Measurements from ENCODE around the gene ARHGAP8. TPM values are rescaled to one million over a fixed set of nuclear protein-coding genes. Genes with fewer than 3 reads are reported as not detected.

Gene ARHGAP8
- polyA plus RNA-seq, 2 of the 4 experiments (the other 2 are of a cell fraction), result 1.2 to 3.8 TPM

DNA sequence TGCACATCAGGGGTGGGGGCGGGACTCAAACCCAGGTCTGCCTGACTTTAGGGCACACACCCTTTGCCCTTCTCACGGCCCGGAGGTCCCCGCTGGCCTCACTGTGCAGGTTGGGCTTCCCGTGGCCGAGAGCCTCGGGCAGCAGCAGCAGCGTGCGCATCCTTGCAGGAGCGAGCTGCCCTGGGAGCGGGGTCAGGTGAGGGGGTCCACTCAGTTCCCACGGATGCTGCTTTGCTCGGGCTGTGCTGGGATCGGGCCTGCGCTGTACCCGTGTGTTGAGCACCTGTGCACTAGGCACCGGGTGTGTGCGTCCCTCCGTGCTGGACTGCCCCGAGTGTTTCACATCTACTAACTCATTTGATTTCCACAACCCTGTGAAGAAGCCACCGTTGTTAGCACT lies 25.2 kb upstream of the ARHGAP8 start:
- POLR2A ChIA-PET, result no interaction called here
- CTCF ChIA-PET, result interaction anchor here (1.0 to 2.2 kb wide), 3 partner anchors 9 to 43 kb away, joined by 3 to 10 read pairs (median 5); no protein-coding TSS in a partner anchor

DNA sequence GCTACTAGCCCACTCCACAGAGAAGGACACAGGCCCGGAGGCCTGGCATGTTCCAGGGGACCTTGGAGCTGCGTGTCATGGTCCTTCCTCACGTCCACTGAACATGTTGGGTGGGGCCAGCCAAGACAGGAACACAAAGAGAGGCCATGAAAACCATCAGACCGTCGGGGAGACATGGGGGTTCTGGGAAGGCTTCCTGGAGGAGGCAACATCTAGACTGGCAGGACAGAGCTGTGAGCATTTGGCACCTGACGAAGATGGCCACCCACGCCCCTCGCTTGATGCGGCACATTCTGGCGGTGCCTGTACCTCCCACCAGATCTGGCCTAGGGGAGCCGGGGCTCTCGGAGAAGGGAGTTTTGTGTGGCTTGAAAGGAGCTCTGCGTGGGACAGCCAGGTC lies 24.7 kb upstream of the ARHGAP8 start:
- FAIRE-seq, result no peak
- Histone ChIP-seq H3K9me3 (no peaks in the 10 kb centered on the region), H3K4me2 (no peak overlapping the region), H3K27ac (no peak overlapping the region), H3K4me1 (no peaks in the 10 kb centered on the region), H3K4me3 (no peak overlapping the region)
- ATAC-seq, result no peak
- CTCF ChIA-PET, result interaction anchor here (1.0 to 2.2 kb wide), 3 partner anchors 8 to 43 kb away, joined by 3 to 10 read pairs (median 5); no protein-coding TSS in a partner anchor
- no peak for DNase-seq (ENCODE audit: low read depth in 1 of 2, low spot score in 1 of 2)
- 98% methylated on average over 8 of the region's 13 CpGs for WGBS (ENCODE audit: missing lambda C conversion rate)
- peak; percentile 71 for TF ChIP-seq ZFP36 (IDR thresholded peaks at IDR 0.05; ENCODE audit: borderline replicate concordance, partially characterized antibody)
- no peak for TF ChIP-seq ZSCAN20 (CRISPR knock-in tag; IDR thresholded peaks at IDR 0.05)
- TF ChIP-seq RNF2 (IDR thresholded peaks at IDR 0.05; ENCODE audit: borderline replicate concordance, low read depth), result no peak
- POLR2A ChIA-PET, result no interaction called here

More for the DNA sequence above, 25.2 kb upstream of the ARHGAP8 start:
- H3K9me3 ChIP-seq, result no peaks in the 10 kb centered on the region
- no peak overlapping the region for H3K27ac ChIP-seq
- WGBS (ENCODE audit: missing lambda C conversion rate), result 92% methylated on average over 7 of the region's 21 CpGs
- H3K4me3 ChIP-seq, result no peak overlapping the region
- no peak for ATAC-seq
- no peak overlapping the region for H3K4me2 ChIP-seq
- no peaks in the 10 kb centered on the region for H3K4me1 ChIP-seq
- no peak for DNase-seq (ENCODE audit: low read depth in 1 of 2, low spot score in 1 of 2)
- no peak for FAIRE-seq
- TF ChIP-seq, protein P1, sequence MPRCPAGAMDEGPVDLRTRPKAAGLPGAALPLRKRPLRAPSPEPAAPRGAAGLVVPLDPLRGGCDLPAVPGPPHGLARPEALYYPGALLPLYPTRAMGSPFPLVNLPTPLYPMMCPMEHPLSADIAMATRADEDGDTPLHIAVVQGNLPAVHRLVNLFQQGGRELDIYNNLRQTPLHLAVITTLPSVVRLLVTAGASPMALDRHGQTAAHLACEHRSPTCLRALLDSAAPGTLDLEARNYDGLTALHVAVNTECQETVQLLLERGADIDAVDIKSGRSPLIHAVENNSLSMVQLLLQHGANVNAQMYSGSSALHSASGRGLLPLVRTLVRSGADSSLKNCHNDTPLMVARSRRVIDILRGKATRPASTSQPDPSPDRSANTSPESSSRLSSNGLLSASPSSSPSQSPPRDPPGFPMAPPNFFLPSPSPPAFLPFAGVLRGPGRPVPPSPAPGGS (IDR thresholded peaks at IDR 0.05), result no peak
- TF ChIP-seq RAD21 (conservative IDR thresholded peaks at IDR 0.05 in 1 of 2, IDR thresholded peaks at IDR 0.05 in 1 of 2), result no peak
- TF ChIP-seq POLR2A (IDR thresholded peaks at IDR 0.05; ENCODE audit: low read length), result no peak
- no peak for TF ChIP-seq HOXB5 (CRISPR knock-in tag; IDR thresholded peaks at IDR 0.05)

DNA sequence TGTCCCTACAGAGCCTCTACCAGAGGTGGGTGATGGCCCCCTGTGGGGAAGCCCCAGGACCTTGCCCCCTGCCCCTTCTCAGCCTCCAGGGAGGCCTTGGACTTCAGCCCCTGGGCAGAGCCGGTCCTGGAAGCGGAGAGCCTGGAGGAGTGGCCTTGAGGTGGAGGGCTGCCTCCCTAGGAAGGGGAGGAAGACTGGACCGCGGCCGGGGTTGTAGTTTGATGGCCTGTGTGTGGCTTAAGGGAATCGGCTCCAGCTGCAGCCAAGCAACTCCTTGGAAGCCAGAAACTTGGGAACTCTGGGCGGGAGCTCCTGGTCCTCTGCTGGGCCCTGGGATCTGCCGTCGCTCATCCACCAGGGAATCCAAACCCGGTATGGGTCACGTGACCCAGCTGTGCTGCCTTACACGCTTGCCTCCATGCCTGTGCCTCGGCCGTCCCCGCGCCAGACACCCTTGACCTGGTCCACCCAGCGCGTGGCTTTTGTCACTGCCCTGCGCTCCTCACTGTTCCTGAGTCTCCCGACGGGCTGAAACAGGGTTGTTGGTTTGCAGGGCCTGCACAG lies 23.5 kb upstream of the ARHGAP8 start:
- Histone ChIP-seq H3K4me3 (no peak overlapping the region), H3K9me3 (no peaks in the 10 kb centered on the region), H3K27ac (no peak overlapping the region), H3K4me2 (no peak overlapping the region), H3K4me1 (no peaks in the 10 kb centered on the region)
- TF ChIP-seq JUN (IDR thresholded peaks at IDR 0.05) (no peak), SMC3 (IDR thresholded peaks at IDR 0.05) (no peak), ZFP36 (IDR thresholded peaks at IDR 0.05; ENCODE audit: borderline replicate concordance, partially characterized antibody) (no peak), CHD2 (IDR thresholded peaks at IDR 0.05; ENCODE audit: low read length, partially characterized antibody) (no peak), RARB (CRISPR knock-in tag; IDR thresholded peaks at IDR 0.05) (no peak), GATA3 (IDR thresholded peaks at IDR 0.05; ENCODE audit: borderline replicate concordance) (no peak), NPAS2 (CRISPR knock-in tag; IDR thresholded peaks at IDR 0.05; ENCODE audit: borderline replicate concordance) (no peak), TFCP2L1 (CRISPR knock-in tag; IDR thresholded peaks at IDR 0.05) (no peak), POLR2AphosphoS2 (conservative IDR thresholded peaks at IDR 0.05; ENCODE audit: low read length) (no peak), FOSB (CRISPR knock-in tag; IDR thresholded peaks at IDR 0.05) (no peak), HOXA7 (CRISPR knock-in tag; IDR thresholded peaks at IDR 0.05) (no peak)
- TF ChIP-seq, protein P2, sequence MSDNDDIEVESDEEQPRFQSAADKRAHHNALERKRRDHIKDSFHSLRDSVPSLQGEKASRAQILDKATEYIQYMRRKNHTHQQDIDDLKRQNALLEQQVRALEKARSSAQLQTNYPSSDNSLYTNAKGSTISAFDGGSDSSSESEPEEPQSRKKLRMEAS (IDR thresholded peaks at IDR 0.05), result no peak
- TF ChIP-seq, protein P3, sequence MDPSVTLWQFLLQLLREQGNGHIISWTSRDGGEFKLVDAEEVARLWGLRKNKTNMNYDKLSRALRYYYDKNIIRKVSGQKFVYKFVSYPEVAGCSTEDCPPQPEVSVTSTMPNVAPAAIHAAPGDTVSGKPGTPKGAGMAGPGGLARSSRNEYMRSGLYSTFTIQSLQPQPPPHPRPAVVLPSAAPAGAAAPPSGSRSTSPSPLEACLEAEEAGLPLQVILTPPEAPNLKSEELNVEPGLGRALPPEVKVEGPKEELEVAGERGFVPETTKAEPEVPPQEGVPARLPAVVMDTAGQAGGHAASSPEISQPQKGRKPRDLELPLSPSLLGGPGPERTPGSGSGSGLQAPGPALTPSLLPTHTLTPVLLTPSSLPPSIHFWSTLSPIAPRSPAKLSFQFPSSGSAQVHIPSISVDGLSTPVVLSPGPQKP (IDR thresholded peaks at IDR 0.05; ENCODE audit: low read depth, low read length), result no peak
- TF ChIP-seq, protein P4, sequence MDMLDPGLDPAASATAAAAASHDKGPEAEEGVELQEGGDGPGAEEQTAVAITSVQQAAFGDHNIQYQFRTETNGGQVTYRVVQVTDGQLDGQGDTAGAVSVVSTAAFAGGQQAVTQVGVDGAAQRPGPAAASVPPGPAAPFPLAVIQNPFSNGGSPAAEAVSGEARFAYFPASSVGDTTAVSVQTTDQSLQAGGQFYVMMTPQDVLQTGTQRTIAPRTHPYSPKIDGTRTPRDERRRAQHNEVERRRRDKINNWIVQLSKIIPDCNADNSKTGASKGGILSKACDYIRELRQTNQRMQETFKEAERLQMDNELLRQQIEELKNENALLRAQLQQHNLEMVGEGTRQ (IDR thresholded peaks at IDR 0.05), result no peak
- DNase-seq (ENCODE audit: low read depth in 1 of 2, low spot score in 1 of 2) (no peak), ATAC-seq (no peak), FAIRE-seq (no peak)
- ChIA-PET POLR2A (no interaction called here), CTCF (interaction anchor here (2.2 to 2.6 kb wide), 2 partner anchors 7 to 44 kb away, joined by 10 read pairs; no protein-coding TSS in a partner anchor)
- 90% methylated on average over 8 of the region's 21 CpGs for WGBS (ENCODE audit: missing lambda C conversion rate)

All from A549 (cell line).